Measurements from ENCODE around the gene SP1. TPM values are rescaled to one million over a fixed set of nuclear protein-coding genes. Genes with fewer than 3 reads are reported as not detected.

The SP1 gene
- total and polyA plus RNA-seq, 9 of the 15 experiments (the other 6 are each of a cell fraction or from before 2014, with no cell fraction given): 8.0 to 65.5 (median 41.6) TPM

DNA sequence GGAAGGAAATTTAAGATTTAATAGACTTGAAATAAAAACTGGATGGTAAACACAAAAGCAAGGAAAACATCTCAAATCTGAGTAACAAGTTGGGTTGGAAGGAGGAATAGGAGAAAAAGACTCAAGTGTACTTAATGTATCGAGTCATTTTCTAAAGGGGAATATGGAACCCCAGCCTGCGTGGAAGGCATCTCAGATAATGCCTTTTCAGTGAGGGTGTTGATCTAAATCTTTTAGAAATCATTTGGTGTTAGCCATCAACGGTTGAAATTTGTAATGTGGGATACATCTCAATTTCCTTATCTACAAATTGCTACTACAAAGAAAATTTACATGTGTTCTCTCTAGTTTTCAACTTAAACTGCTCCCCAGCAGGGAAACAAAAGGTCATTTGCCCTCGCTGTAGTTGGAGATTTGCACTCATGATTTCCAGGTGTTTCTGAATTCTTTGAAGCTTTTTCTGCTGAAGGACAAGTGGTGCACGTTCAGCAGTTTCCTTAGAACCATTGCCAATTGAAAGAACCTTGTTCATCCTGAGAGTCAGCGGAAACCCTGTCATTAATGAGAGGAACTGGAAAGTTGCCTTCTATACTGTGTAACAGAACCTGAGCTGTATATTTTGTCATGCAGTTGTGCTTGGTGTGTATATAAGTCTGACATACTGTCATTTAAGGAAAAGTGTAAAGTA lies 74.1 kb downstream of the SP1 start (continued):
- TF ChIP-seq SETDB1 (IDR thresholded peaks at IDR 0.05; ENCODE audit: low read length) (no peak), GABPB1 (CRISPR knock-in tag; IDR thresholded peaks at IDR 0.05) (no peak), ZNF282 (CRISPR knock-in tag; IDR thresholded peaks at IDR 0.05) (0 out of 2 replicates have a peak, but pooled peaks have one; percentile 30), ZNF584 (CRISPR knock-in tag; IDR thresholded peaks at IDR 0.05; ENCODE audit: low read depth) (no peak), CHD1 (IDR thresholded peaks at IDR 0.05; ENCODE audit: low read length) (no peak), MYBL2 (IDR thresholded peaks at IDR 0.05; ENCODE audit: low read depth) (no peak), MYBL2 (CRISPR knock-in tag; IDR thresholded peaks at IDR 0.05; ENCODE audit: borderline replicate concordance) (no peak), HNRNPK (IDR thresholded peaks at IDR 0.05; ENCODE audit: low read depth, low read length, poor library complexity, severe bottlenecking) (no peak), SIRT6 (IDR thresholded peaks at IDR 0.05; ENCODE audit: low read depth, low read length) (no peak), RBFOX2 (IDR thresholded peaks at IDR 0.05; ENCODE audit: low read depth, low read length) (peak; percentile 50), CSDE1 (IDR thresholded peaks at IDR 0.05) (no peak)
- TF ChIP-seq, protein P1, sequence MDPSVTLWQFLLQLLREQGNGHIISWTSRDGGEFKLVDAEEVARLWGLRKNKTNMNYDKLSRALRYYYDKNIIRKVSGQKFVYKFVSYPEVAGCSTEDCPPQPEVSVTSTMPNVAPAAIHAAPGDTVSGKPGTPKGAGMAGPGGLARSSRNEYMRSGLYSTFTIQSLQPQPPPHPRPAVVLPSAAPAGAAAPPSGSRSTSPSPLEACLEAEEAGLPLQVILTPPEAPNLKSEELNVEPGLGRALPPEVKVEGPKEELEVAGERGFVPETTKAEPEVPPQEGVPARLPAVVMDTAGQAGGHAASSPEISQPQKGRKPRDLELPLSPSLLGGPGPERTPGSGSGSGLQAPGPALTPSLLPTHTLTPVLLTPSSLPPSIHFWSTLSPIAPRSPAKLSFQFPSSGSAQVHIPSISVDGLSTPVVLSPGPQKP (CRISPR knock-in tag; IDR thresholded peaks at IDR 0.05): no peak
